ENCODE data around the gene SORBS1.
A peak's percentile ranks its signal among the peaks of the same experiment; 100 is the strongest.

Gene SORBS1

DNA sequence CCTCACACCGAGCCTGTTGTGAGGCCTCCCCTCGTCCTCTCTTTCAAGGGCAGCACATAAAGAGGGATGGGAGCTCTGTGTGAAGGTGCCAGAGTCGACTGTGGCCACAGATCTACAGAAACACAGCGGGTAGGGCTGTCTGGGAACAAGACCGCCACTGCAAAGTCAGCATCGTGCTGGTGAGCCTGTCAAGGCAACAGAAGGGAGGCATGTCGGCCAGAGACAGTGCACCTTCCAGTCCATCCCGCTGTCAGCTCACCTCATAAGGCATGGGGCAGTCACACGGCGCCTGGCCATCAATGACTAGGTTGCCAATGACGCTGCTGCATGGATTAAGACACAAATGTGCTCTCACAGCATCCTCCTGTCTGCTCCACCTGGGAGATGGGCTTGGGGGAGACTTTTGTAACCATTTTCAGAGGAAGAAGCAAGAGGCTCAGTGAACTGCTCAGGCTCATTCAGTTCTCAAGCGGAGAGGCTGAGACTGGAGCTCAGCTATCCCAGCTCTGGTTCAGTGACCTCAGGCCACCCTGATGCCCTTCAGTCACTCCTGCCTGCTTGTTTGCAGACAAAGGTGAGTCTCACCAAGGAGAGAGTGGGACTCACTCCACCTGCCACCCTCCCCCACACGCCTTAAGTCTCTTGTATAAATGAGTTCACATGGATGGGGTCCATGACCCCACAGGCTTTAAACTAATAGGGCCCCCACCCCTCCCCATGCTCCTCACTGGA lies 125.5 kb downstream of the SORBS1 start:
- DNase-seq (ENCODE audit: low read depth) = no peak

DNA sequence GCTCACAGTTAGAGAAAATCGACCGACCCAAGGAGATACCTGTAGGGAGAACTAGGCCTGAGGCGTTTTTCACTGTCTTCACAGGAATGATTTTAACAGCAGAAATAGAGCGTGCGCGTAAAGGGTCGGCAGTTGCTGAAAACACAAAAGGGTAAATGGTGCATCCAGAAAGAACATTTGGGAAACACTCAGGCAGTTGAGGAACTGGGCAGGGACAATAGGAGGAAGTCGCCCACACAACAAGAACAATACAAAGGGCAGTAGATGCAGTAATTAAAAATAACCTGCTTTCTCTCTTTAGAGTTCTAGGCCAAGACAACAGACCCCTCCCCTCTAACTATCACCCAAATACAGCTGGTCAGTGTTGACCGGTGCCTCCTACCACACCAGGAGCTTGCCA lies 126.6 kb downstream of the SORBS1 start:
- DNase-seq (ENCODE audit: low read depth) = no peak

DNA sequence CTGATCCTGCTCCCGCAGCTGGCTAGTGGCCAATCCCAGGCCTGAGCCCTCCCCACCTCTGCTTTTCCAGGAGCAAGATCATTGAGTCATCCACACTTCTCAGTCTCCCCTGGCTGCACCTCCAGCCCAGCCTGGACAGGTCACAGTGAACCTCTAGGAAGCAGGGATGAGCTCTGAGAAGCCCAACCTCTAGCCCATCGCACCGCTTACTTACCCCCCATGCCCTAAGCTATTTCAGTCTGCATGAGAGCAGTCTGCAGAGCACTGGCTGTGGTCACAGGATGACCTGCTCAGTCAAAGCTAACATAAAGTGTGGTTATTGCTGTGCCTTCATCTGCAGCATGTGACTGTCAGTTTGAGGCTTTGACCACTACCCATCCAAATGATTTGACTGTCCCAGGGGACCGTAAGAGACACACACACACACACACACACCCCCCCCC lies 129.2 kb downstream of the SORBS1 start:
- DNase-seq (ENCODE audit: low read depth) = no peak

DNA sequence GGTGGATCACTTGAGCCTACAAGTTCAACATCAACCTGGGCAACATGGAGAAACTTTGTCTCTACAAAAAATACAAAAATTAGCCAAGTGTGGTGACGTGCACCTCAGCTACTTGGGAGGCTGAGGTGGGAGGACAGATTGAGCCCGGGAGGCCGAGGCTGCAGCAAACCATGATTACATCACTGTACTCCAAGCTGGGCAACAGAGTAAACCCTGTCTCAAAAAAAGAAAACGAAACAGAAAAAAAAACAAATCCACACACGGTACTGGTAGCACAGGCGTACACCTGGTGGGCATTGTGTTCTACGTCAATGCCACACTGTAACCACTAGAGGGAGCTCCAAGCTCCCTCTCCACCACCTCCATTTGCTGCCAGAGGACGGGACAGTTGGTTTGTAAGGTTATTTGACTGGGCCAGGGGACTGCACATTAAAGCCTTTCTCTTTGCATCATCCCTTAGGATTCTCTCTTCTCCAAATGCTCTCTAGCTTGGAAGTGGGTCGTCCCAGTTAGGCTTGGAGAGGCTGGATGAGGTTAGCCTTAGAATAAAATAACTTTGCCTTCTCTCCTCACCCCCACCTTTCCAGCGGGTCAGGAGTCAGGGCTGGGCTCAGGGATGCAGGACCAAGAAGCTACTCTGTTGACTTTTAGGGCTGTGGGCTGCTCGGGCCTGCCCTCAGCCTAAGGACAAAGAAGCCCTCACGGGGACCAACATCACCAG lies 130.8 kb downstream of the SORBS1 start:
- peak; percentile 9 for DNase-seq (ENCODE audit: low read depth)

DNA sequence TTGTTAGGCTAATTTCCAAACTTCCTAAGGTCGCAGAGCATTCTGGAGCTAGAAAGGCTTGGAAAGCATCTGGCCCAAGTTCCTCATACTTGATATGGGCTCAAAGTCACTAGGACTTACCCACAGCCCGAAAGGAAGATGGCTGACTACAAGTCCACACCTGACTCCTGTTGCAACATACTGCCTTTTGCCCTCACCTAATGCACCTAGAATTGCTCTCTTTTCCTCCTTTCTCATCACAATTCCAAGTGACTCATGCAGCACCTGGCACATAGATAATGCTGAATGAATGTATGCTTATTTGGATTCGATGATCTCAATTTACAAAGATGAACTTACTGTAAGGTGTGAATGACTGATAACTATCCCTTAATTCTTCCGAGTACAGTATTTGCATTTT lies 131.5 kb downstream of the SORBS1 start:
- DNase-seq (ENCODE audit: low read depth) = no peak

DNA sequence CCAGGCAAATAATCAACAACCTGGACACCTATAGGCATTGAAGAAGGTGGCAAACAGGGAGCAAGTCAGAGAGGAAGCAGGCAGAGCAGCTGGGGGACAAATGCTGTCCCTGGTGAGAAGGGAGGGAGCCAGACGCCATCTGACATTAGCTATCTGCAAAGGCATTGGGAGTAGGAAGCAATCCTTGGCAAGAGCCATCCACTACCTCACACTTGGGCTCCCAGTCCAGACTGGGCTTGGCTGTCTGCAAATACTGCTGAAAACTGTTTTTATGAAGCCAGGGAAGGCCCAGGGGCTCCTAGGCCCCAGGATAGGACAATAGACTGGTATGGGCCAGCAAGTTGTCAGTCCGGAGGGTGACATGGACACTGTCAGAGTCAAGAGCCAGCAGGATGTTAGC lies 132.5 kb downstream of the SORBS1 start:
- DNase-seq (ENCODE audit: low read depth) = no peak

DNA sequence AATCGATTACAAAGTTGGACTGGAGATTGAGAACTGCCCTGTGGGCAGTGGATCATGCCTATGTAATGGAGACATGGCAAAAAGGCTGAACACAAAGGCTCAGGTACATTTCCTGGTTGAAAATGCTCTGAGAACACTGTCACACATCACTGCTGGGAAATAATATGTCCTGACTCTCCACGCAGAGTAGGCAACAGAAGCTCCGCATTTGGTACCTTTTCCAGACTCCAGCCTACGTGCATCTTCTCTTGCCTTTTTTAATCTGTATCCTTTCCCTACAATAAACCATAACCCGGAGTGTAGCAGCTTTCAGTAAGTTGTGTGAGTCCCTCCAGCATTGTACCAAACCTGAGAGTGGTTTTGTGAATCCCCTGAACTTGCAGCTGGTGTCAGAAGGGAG lies 134.7 kb downstream of the SORBS1 start:
- DNase-seq (ENCODE audit: low read depth) = no peak

DNA sequence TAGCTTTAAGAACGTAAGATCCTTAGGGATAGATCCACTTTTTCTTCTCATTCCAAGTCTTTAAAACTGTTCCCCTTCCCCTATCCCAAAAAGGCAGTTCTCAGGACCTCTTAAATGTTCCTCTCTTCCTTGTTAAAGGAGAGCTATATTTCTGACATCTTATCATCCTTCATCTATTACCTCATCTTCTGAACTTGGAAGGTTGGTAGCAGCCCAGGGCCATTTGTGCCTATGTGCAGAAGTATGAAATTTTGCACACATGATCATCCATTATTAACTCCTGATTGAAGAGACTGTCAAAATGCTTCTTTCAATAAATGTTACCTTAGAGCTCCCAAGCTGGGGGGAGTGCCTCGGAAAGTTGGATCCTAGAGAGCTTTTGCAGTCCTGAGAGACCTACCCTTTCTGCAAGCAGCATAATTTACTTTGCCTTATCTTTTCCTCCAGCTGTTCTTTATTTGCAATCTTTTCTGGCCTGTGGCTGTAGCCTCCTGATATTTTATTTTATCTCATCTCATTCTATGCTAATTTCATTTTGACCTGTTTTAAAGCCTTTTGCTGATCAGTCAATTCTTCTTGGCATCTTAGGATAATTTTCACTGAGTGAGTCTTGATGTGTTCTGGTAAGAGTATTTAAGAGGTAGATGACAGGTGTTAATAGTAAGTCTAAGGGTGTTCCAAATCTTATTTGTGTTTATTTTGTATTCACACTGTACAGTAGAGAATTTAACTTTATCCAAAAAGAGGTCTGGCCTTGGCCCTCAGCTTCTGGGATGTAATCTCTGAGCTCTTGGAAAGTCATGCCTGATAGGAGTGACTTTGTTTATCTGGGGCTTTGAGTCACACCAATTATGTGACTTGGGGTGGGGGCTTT lies 135.3 kb downstream of the SORBS1 start:
- no peak for DNase-seq (ENCODE audit: low read depth)

DNA sequence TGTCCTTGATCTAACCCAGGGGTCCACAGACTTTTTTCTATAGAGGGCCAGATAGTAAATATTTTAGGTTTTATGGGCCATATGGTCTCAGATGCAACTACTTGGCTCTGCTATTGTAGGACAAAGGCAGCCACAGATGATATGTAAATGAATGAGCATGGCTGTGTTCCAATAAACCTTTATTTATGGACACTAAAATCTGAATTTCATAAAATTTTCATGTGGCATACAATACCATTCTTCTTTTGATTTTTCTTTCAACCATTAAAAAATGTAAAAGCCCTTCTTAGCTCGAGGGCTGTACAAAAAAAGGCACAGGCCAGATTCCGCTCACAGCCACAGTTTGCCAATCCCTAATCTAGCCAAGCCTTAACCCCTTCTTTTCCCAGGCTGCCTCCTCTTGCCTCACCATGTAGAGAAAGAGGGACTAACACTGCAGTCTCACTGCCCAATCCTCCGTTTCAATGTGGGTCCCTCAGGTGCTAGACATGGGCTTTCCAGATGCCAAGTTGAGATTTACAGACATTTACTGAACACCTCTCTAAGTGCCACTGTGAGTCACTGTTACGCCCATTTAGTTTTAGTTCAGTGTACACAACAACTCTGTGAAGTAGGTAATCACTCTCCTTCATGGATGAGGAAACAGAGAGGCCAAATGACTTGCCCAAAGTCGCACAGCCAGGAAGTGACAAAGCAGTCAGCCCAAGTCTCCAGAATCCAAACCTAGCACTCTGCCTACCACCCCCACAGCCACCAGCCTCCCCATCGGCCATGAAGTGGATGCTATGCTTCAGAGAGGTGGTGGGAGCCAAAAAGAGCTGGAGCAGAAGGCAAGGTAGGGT lies 137.8 kb downstream of the SORBS1 start:
- DNase-seq (ENCODE audit: low read depth) = no peak

DNA sequence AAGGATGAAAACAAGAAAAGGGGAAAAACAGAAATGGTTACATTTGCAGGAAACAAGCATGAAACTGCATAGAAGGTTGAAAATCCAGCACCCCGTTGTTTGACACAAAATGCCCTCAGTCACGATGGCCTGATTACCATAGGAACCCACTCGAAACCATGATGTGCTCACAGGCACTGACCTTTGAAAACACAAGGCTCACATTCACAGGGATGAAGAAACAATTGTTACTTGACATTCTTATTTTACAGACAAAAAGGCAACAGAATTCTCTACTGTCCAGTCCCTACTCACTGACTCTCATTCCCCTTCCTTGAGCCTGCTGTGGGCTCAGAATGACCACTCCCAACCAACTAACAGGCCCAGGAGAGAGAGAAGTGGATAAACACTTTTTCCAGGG lies 138.9 kb downstream of the SORBS1 start:
- DNase-seq (ENCODE audit: low read depth) = no peak

DNA sequence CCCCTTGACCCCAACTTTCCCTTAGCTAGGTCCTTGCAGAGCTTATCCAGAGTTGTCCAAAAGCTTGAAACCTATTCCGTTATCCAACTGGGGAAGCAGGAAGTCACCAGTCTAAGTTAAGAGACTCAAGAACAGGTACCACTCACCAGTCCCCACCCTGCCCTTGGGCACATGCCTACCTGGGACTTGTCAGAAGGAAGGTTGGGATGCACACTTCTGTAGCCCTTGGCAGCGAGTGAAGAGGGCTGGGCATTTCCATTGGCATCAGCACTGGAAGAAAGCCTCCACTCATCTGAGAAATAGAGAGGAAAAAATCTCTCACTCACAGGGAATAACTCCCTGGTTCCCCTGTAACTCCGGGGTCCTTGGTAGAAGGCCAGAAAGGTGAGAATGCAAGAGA lies 139.4 kb downstream of the SORBS1 start:
- no peak for DNase-seq (ENCODE audit: low read depth)

DNA sequence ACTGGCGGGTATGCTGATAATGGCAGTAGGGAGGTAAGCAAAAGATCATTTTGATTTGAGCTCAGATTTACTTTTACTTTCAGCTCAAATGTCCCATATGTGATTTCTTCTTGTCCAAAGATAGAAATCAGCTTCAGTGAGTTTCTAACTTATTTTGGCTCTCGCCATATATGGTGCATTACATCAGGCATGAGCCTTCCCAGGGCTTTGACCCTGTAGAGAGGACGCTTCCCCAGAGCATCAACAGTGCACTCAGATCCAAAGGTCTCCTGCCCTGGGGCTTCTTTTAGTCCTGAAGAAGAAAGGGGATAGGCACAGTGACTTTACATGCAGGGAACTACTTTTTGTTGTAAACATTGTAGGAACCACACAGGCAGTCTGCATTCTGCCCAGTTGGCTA lies 141.8 kb downstream of the SORBS1 start:
- DNase-seq (ENCODE audit: low read depth) = no peak

DNA sequence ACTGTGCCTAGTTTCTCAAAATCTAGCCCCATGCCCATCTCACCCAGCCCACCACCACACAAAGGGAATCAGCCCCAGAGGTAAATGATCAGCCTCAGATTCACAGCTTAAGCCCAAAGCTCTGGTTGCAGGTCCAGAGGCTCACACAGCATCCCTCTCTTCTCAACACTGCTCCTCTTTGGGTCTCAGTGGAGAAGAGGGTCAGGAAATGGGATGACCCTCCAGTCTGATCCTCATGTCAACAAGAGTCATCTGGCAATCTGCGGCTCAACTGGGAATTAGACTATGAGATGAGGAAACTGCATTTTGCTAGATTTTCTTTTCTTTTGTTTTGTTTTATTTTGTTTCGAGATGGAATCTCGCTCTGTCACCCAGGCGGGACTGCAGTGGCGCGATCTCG lies 144.2 kb downstream of the SORBS1 start:
- no peak for DNase-seq (ENCODE audit: low read depth)

DNA sequence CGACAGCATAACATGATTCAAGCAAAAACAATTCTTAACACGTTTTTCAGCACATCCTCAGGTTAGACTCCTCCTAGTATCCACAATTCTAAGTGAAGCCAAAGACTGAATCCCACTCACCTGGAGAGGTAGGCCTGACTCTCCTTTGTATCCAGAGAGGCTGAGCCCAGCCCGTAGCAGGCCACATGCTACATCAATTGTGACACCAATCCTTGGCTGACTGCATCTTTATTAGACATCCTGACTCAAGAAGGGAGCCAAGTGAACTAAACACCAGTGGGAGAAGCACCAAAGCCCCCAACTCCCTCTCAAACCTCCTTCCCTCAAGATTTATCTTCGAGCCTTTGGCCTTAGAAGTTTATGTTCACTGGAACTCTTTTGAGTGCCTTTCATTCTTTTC lies 144.9 kb downstream of the SORBS1 start:
- no peak for DNase-seq (ENCODE audit: low read depth)

DNA sequence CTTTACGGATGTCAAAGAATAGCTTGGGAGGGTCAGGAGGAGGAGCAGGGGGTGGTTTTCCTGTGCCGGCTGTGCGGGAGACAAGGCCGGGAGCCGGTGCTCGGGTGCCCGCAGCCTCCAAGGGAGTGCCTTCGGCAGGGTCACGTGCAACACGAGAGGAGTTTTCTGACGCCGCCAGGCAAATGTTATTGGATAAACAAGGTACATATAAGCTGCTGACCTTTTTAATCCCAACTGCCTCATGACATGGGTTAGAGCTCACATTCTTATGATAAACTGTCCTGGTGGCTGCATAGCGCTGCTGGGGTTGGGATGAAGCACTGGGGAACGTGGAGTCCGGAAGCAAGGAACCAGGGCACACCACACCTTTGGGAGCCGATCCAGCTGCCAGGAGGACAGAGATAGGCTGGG lies 145.5 kb downstream of the SORBS1 start:
- DNase-seq (ENCODE audit: low read depth) = no peak

DNA sequence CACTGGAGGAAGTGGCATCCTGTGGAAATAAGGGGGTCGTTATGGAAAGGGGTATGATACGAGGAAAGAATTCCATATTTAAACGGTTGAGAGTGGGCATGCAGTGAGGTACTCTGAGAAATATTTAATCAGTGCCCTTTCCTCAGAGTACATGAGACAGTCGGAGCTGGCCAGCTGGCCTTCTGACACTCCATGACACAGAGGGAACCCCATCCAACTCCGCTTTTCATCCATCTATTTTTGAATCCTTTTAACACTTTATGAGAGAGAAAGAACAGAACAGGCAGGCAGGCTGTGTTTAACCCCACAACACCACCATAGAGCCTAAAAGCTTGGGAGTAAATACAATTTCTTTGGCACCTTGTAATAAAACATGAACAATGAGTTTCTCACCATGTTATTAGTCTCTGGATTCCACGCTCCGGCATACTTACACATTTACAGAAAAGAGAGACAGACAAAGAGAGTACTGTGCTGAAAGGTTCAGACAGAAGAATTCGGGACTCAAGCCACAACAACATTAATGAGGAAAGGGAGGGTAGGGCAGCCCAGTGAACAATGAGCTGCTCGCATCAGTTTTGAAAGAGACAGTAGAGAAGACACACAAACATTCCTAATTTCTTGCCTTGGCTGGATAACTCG lies 146.2 kb downstream of the SORBS1 start:
- no peak for DNase-seq (ENCODE audit: low read depth)

DNA sequence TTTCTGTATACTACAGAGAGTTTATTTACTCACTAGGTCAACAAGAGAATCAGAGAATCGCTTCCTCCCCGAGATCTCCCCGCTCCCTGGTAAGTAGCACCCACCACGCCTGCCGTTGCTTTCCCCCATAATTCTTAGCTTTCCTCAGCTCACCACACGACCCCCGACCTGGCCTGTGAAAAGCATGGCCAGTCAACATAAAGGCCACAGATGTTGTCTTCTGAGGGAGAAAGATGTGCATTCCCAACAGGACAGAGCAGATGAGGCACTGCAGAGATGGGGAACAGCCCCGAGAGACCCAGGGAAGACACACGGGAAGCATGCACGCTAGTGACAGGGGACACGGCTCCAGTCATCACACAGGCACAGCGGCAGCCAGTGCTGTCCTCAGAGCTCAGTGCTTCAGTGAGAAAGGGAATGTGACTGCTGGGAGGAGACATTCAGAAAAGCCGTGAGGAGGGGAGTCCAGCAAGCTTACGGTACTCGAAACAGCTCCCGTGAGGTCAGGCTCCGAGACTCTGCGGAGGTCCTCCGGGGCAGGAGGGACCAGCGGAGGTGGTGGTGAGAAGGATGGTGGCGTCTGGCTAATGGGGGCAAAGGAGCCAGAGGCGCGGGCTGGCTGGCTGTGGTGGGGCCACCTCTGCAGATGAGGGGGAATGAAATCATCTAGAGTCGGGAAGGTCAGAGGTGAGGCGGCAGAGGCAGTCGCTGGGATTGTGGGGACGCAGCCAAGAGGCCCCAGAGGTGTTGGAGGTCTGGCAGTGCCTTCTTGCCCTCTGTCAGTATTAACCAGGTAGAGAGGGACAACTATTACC lies 146.9 kb downstream of the SORBS1 start:
- no peak for DNase-seq (ENCODE audit: low read depth)

DNA sequence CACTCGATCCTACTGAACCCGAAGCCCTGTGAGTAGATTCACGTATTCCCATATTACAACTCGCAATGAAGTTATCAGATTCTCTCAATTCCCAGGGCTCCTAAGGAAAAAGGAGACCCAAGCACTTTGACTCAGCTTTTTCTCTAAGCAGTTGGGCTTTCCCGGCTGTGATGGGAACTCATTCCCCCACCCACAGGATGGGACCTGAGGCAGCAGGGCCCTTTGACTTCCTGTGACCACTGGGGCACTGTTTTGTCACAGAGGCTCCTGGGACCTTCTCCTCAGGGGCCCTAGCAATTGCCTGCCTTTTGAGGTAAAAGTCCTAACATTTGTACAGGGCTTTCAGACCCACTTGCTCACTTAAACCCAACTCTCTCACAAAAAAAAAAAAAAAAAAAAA lies 147.6 kb downstream of the SORBS1 start:
- DNase-seq (ENCODE audit: low read depth) = no peak

DNA sequence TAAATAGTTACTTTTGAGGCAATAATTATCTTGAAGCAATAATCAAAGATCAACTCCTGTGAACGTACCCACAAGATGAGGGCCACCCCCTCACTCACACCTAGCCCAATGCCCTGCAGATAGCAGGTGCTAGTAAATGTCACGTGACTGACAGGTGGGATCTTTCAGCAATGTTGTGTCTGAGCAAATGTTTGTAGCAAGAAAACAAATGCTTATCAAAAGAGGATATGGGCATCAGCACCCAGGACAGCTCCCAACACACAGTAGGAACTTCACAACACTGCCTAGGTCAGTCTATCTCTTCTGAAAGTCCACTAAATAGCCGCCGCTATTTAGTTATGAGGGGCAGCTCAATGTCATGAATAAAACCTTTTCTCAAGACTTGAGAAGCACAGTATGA lies 149.5 kb downstream of the SORBS1 start:
- DNase-seq (ENCODE audit: low read depth) = no peak

Data from stimulated activated CD4-positive, alpha-beta T cell treated with anti-CD3 and anti-CD28 coated beads, Interleukin-2, amount 100 ng/mL, for 4 hours (primary cell).